G401 (cell line): ENCODE data around the gene KCNT2. TPM values are rescaled to one million over a fixed set of nuclear protein-coding genes. Genes with fewer than 3 reads are reported as not detected.

ENCODE experiments used
- DNase-seq: peaks from one replicate; pipeline ENCODE4 v3.0.0-alpha.2; 2015; ENCODE audit warnings: low spot score
- in situ Hi-C: cut with HindIII; loops from 2 replicates; pipeline ENCODE4 v1.10.0; 2016; ENCODE audit warnings: low sequenced_read_pairs, mixed read lengths
- total RNA-seq: library from RNA; depleted of rRNA; stranded (reverse); fragments of >200 nt; shearing (Covaris generic); gene quantifications from 2 replicates; pipeline ENCODE4 v1.2.3, GENCODE V29; 2014

Gene KCNT2
- total RNA-seq, 1 experiment from 2014 or later: 0.92 TPM

- DNase-seq: no peak
- in situ Hi-C loops: no loop called here
Observed at GRCh38 chr1:196418772-196419171, 189.5 kb downstream of the KCNT2 start.

GRCh38 chr1:196415978-196416377 lies 192.3 kb downstream of the KCNT2 start:
- in situ Hi-C loops: no loop called here

GRCh38 chr1:196412326-196412725 lies 195.9 kb downstream of the KCNT2 start:
- in situ Hi-C loops: no loop called here
- DNase-seq: no peak

More at GRCh38 chr1:196415978-196416377, 192.3 kb downstream of the KCNT2 start:
- DNase-seq: no peak

GRCh38 chr1:196410768-196411167 lies 197.5 kb downstream of the KCNT2 start:
- in situ Hi-C loops: no loop called here
- no peak for DNase-seq

- in situ Hi-C loops: no loop called here
- no peak for DNase-seq
Observed at GRCh38 chr1:196409586-196409985, 198.7 kb downstream of the KCNT2 start.

GRCh38 chr1:196407358-196408051 lies 200.7 kb downstream of the KCNT2 start:
- in situ Hi-C loops: no loop called here
- DNase-seq: peak; percentile 21

GRCh38 chr1:196405839-196406238 lies 202.4 kb downstream of the KCNT2 start:
- no peak for DNase-seq
- in situ Hi-C loops: no loop called here

GRCh38 chr1:196403803-196404690 lies 204.2 kb downstream of the KCNT2 start:
- in situ Hi-C loops: no loop called here
- no peak for DNase-seq

- no peak for DNase-seq
- in situ Hi-C loops: no loop called here
Observed at GRCh38 chr1:196401891-196402290, 206.3 kb downstream of the KCNT2 start.

- in situ Hi-C loops: no loop called here
- no peak for DNase-seq
Observed at GRCh38 chr1:196401452-196401833, 206.8 kb downstream of the KCNT2 start.

- in situ Hi-C loops: no loop called here
Observed at GRCh38 chr1:196400478-196401451, 207.5 kb downstream of the KCNT2 start.

GRCh38 chr1:196399713-196400112 lies 208.5 kb downstream of the KCNT2 start:
- DNase-seq: no peak
- in situ Hi-C loops: no loop called here

More at GRCh38 chr1:196400478-196401451, 207.5 kb downstream of the KCNT2 start:
- DNase-seq: no peak

- in situ Hi-C loops: no loop called here
- DNase-seq: no peak
Observed at GRCh38 chr1:196393742-196394141, 214.5 kb downstream of the KCNT2 start.

GRCh38 chr1:196393282-196393681 lies 215.0 kb downstream of the KCNT2 start:
- no peak for DNase-seq
- in situ Hi-C loops: no loop called here

GRCh38 chr1:196387766-196388165 lies 220.5 kb downstream of the KCNT2 start:
- DNase-seq: no peak
- in situ Hi-C loops: no loop called here

- in situ Hi-C loops: no loop called here
- no peak for DNase-seq
Observed at GRCh38 chr1:196385109-196385508, 223.1 kb downstream of the KCNT2 start.

GRCh38 chr1:196382383-196382782 lies 225.9 kb downstream of the KCNT2 start:
- in situ Hi-C loops: no loop called here
- no peak for DNase-seq

GRCh38 chr1:196381544-196381943 lies 226.7 kb downstream of the KCNT2 start:
- in situ Hi-C loops: no loop called here
- DNase-seq: no peak

GRCh38 chr1:196380316-196380715 lies 227.9 kb downstream of the KCNT2 start:
- DNase-seq: no peak
- in situ Hi-C loops: no loop called here
